Measurements from ENCODE around the gene TBC1D5. TPM values are rescaled to one million over a fixed set of nuclear protein-coding genes. Genes with fewer than 3 reads are reported as not detected.

The TBC1D5 gene
- total RNA-seq, 1 donor from 2014 or later, result 52.4 TPM

GRCh38 chr3:17605032-17605431, 137.4 kb downstream of the TBC1D5 start:
- peak; percentile 20 for DNase-seq (ENCODE audit: extremely low read depth, low read depth, low spot score)

- DNase-seq (ENCODE audit: extremely low read depth, low read depth, low spot score), result no peak
These were observed 140.3 kb downstream of the TBC1D5 start for GRCh38 chr3:17602126-17602525.

- DNase-seq (ENCODE audit: extremely low read depth, low read depth, low spot score), result no peak
These were observed 149.5 kb downstream of the TBC1D5 start for GRCh38 chr3:17592956-17593355.

GRCh38 chr3:17590465-17590864, 152.0 kb downstream of the TBC1D5 start:
- DNase-seq (ENCODE audit: extremely low read depth, low read depth, low spot score), result no peak

- DNase-seq (ENCODE audit: extremely low read depth, low read depth, low spot score), result no peak
These were observed 152.5 kb downstream of the TBC1D5 start for GRCh38 chr3:17589888-17590287.

- no peak for DNase-seq (ENCODE audit: extremely low read depth, low read depth, low spot score)
These were observed 154.0 kb downstream of the TBC1D5 start for GRCh38 chr3:17588422-17588821.

GRCh38 chr3:17585394-17586325, 156.8 kb downstream of the TBC1D5 start:
- no peak for DNase-seq (ENCODE audit: extremely low read depth, low read depth, low spot score)

- no peak for DNase-seq (ENCODE audit: extremely low read depth, low read depth, low spot score)
These were observed 158.4 kb downstream of the TBC1D5 start for GRCh38 chr3:17584066-17584465.

GRCh38 chr3:17583530-17583929, 158.9 kb downstream of the TBC1D5 start:
- no peak for DNase-seq (ENCODE audit: extremely low read depth, low read depth, low spot score)

GRCh38 chr3:17581421-17582080, 160.9 kb downstream of the TBC1D5 start:
- DNase-seq (ENCODE audit: extremely low read depth, low read depth, low spot score), result no peak

GRCh38 chr3:17580901-17581300, 161.5 kb downstream of the TBC1D5 start:
- DNase-seq (ENCODE audit: extremely low read depth, low read depth, low spot score), result no peak

- no peak for DNase-seq (ENCODE audit: extremely low read depth, low read depth, low spot score)
These were observed 163.0 kb downstream of the TBC1D5 start for GRCh38 chr3:17579289-17580031.

- no peak for DNase-seq (ENCODE audit: extremely low read depth, low read depth, low spot score)
These were observed 164.5 kb downstream of the TBC1D5 start for GRCh38 chr3:17577796-17578520.

- no peak for DNase-seq (ENCODE audit: extremely low read depth, low read depth, low spot score)
These were observed 169.0 kb downstream of the TBC1D5 start for GRCh38 chr3:17573396-17573795.

- no peak for DNase-seq (ENCODE audit: extremely low read depth, low read depth, low spot score)
These were observed 170.7 kb downstream of the TBC1D5 start for GRCh38 chr3:17571686-17572085.

- DNase-seq (ENCODE audit: extremely low read depth, low read depth, low spot score), result no peak
These were observed 179.6 kb downstream of the TBC1D5 start for GRCh38 chr3:17562845-17563244.

GRCh38 chr3:17558565-17558964, 183.9 kb downstream of the TBC1D5 start:
- no peak for DNase-seq (ENCODE audit: extremely low read depth, low read depth, low spot score)

- no peak for DNase-seq (ENCODE audit: extremely low read depth, low read depth, low spot score)
These were observed 184.5 kb downstream of the TBC1D5 start for GRCh38 chr3:17557749-17558463.

GRCh38 chr3:17555525-17555924, 186.9 kb downstream of the TBC1D5 start:
- no peak for DNase-seq (ENCODE audit: extremely low read depth, low read depth, low spot score)

GRCh38 chr3:17554078-17554477, 188.4 kb downstream of the TBC1D5 start:
- no peak for DNase-seq (ENCODE audit: extremely low read depth, low read depth, low spot score)

Data from glomerular endothelial cell (primary cell).